Bronchial epithelial cell (primary cell): ENCODE data around the gene AHNAK2. TPM values are rescaled to one million over a fixed set of nuclear protein-coding genes. Genes with fewer than 3 reads are reported as not detected.
"Not testable (repeated sequence)": the region's sequence is repeated elsewhere in the genome, so short reads cannot be mapped to it uniquely, and the experiment has no call there.

ENCODE experiments used
- DNase-seq: peaks from one replicate; pipeline ENCODE4 v3.0.0-alpha.2; 2010; ENCODE audit warnings: low read depth
- FAIRE-seq: peaks from 2 replicates; lab custom pipeline; 2011; peaks lifted over from hg19 to GRCh38; lab: Jason Lieb, UNC
- H3K27me3 ChIP-seq: 2 replicates; pipeline ENCODE4 v1.5.1; 2011; ENCODE audit warnings: low read length; ENCODE audit not compliant: control insufficient read depth, insufficient read depth
- H3K36me3 ChIP-seq: 2 replicates; pipeline ENCODE4 v1.5.1; 2011; ENCODE audit warnings: low read length; ENCODE audit not compliant: control insufficient read depth, insufficient read depth
- H3K4me3 ChIP-seq: 2 replicates; pipeline ENCODE4 v1.5.1; 2011; ENCODE audit warnings: mild to moderate bottlenecking, low read depth, low read length, control low read depth
- CTCF ChIP-seq: IDR thresholded peaks from 2 replicates; pipeline ENCODE4 v1.5.1; 2011; ENCODE audit warnings: mild to moderate bottlenecking, moderate library complexity, low read length, control low read depth, inconsistent platforms; ENCODE audit not compliant: insufficient read depth, severe bottlenecking
- total RNA-seq: library from RNA; depleted of rRNA; stranded (reverse); fragments of >200 nt; gene quantifications from 2 replicates; pipeline ENCODE4 v1.2.1, GENCODE V29; 2014

Gene AHNAK2
- 367 and 620 TPM in 2 replicates for total RNA-seq

GRCh38 chr14:104977681-104978653 lies at the start of gene AHNAK2:
Gene AHNAK2, minus strand, starts transcription at chr14:104978374. Its CDS starts 137 bp downstream, at chr14:104978237.
- no peak for TF ChIP-seq CTCF
- H3K4me3 ChIP-seq: peak within 1 kb of the TSS; percentile 80
- no peaks in the 10 kb centered on the region for H3K27me3 ChIP-seq
- peak; percentile 70 for DNase-seq
- no peaks in the 10 kb centered on the region for H3K36me3 ChIP-seq
- FAIRE-seq: no peak

- not testable (repeated sequence) for DNase-seq, H3K4me3 ChIP-seq, FAIRE-seq
Measured at GRCh38 chr14:105027718-105028117, 49.5 kb upstream of the AHNAK2 start.

GRCh38 chr14:105026802-105027563 lies 48.8 kb upstream of the AHNAK2 start:
- Histone ChIP-seq H3K4me3 (no peak overlapping the region), H3K27me3 (no peaks in the 10 kb centered on the region), H3K36me3 (no peaks in the 10 kb centered on the region)
- DNase-seq (peak; percentile 69), FAIRE-seq (no peak)
- no peak for TF ChIP-seq CTCF

More at GRCh38 chr14:105027718-105028117, 49.5 kb upstream of the AHNAK2 start:
- not testable (repeated sequence) for H3K36me3 ChIP-seq, H3K27me3 ChIP-seq

- Histone ChIP-seq H3K36me3 (no peaks in the 10 kb centered on the region), H3K27me3 (no peaks in the 10 kb centered on the region), H3K4me3 (no peak overlapping the region)
- FAIRE-seq: no peak
- peak; percentile 91 for DNase-seq
- TF ChIP-seq CTCF: no peak
Measured at GRCh38 chr14:105026033-105026785, 48.0 kb upstream of the AHNAK2 start.

- Histone ChIP-seq H3K4me3 (no peak overlapping the region), H3K27me3 (no peaks in the 10 kb centered on the region), H3K36me3 (no peaks in the 10 kb centered on the region)
- TF ChIP-seq CTCF: no peak
- no peak for DNase-seq
- no peak for FAIRE-seq
Measured at GRCh38 chr14:105025429-105025828, 47.3 kb upstream of the AHNAK2 start.
